ENCODE data around the gene PLSCR3. TPM values are rescaled to one million over a fixed set of nuclear protein-coding genes. Genes with fewer than 3 reads are reported as not detected.

The PLSCR3 gene
- total RNA-seq, 4 donors from 2014 or later, result 9.1 to 21.3 (median 16.2) TPM

GRCh38 chr17:7370853-7371252 is 23.5 kb downstream of the PLSCR3 start:
- no peak for TF ChIP-seq CTCF (IDR thresholded peaks at IDR 0.05; ENCODE audit: low read depth)

- no peak for TF ChIP-seq CTCF (IDR thresholded peaks at IDR 0.05; ENCODE audit: low read depth)
Measured at GRCh38 chr17:7369825-7370224, 24.5 kb downstream of the PLSCR3 start.

- TF ChIP-seq CTCF (IDR thresholded peaks at IDR 0.05; ENCODE audit: low read depth), result no peak
Measured at GRCh38 chr17:7367918-7368598, 26.3 kb downstream of the PLSCR3 start.

- no peak for TF ChIP-seq CTCF (IDR thresholded peaks at IDR 0.05; ENCODE audit: low read depth)
Measured at GRCh38 chr17:7367083-7367482, 27.2 kb downstream of the PLSCR3 start.

GRCh38 chr17:7363311-7363710 is 31.0 kb downstream of the PLSCR3 start:
- TF ChIP-seq CTCF (IDR thresholded peaks at IDR 0.05; ENCODE audit: low read depth), result no peak

GRCh38 chr17:7361906-7362305 is 32.4 kb downstream of the PLSCR3 start:
- TF ChIP-seq CTCF (IDR thresholded peaks at IDR 0.05; ENCODE audit: low read depth), result no peak

GRCh38 chr17:7357381-7357780 is 36.9 kb downstream of the PLSCR3 start:
- no peak for TF ChIP-seq CTCF (IDR thresholded peaks at IDR 0.05; ENCODE audit: low read depth)

All from subcutaneous adipose tissue (tissue), 4 donors.